CD4-positive, alpha-beta T cell treated with Interleukin-2 at 100 ng/mL for 4 hours (primary cell): ENCODE measurements around the gene FAF1.

Experiments
- DNase-seq: peaks from one replicate; pipeline ENCODE4 v3.0.0-alpha.2; 2020; ENCODE audit warnings: low spot score

FAF1 gene

GRCh38 chr1:50488356-50488755, 471.7 kb downstream of the FAF1 start:
- no peak for DNase-seq

GRCh38 chr1:50487725-50488124, 472.3 kb downstream of the FAF1 start:
- no peak for DNase-seq

- no peak for DNase-seq
Observed at GRCh38 chr1:50481142-50481736, 478.8 kb downstream of the FAF1 start.

GRCh38 chr1:50476800-50477199, 483.3 kb downstream of the FAF1 start:
- no peak for DNase-seq

- no peak for DNase-seq
Observed at GRCh38 chr1:50474859-50475809, 484.9 kb downstream of the FAF1 start.

GRCh38 chr1:50473513-50473912, 486.6 kb downstream of the FAF1 start:
- no peak for DNase-seq

GRCh38 chr1:50471967-50472366, 488.1 kb downstream of the FAF1 start:
- DNase-seq = no peak

GRCh38 chr1:50462964-50463363, 497.1 kb downstream of the FAF1 start:
- no peak for DNase-seq

GRCh38 chr1:50458507-50458906, 501.6 kb downstream of the FAF1 start:
- no peak for DNase-seq

GRCh38 chr1:50454911-50455310, 505.2 kb downstream of the FAF1 start:
- DNase-seq = no peak

- DNase-seq = no peak
Observed at GRCh38 chr1:50453266-50453665, 506.8 kb downstream of the FAF1 start.

GRCh38 chr1:50452700-50453099, 507.4 kb downstream of the FAF1 start:
- DNase-seq = no peak

GRCh38 chr1:50450861-50451653, 509.0 kb downstream of the FAF1 start:
- no peak for DNase-seq

- DNase-seq = no peak
Observed at GRCh38 chr1:50447961-50448360, 512.1 kb downstream of the FAF1 start.

- no peak for DNase-seq
Observed at GRCh38 chr1:50441183-50441582, 518.9 kb downstream of the FAF1 start.

GRCh38 chr1:50438945-50439344, 521.1 kb downstream of the FAF1 start:
- DNase-seq = no peak

- DNase-seq = no peak
Observed at GRCh38 chr1:50436489-50436888, 523.6 kb downstream of the FAF1 start.

GRCh38 chr1:50430010-50430405, 530.1 kb downstream of the FAF1 start:
- no peak for DNase-seq

GRCh38 chr1:50427818-50428779, 532.0 kb downstream of the FAF1 start:
- no peak for DNase-seq

GRCh38 chr1:50427086-50427817, 532.8 kb downstream of the FAF1 start:
- DNase-seq = no peak

- DNase-seq = no peak
Observed at GRCh38 chr1:50426702-50427085, 533.4 kb downstream of the FAF1 start.
